HG02884 (cell line): Measurements from ENCODE around the gene GH1.
"Not testable (repeated sequence)": the region's sequence is repeated elsewhere in the genome, so short reads cannot be mapped to it uniquely, and the experiment has no call there.

Experiments used
- ATAC-seq: cut with Tn5 transposase; IDR thresholded peaks from one replicate; pipeline ENCODE4 v1.9.1; 2021; ENCODE audit warnings: mild to moderate bottlenecking, moderate library complexity; ENCODE audit not compliant: unreplicated experiment

Gene GH1

GRCh38 chr17:63928172-63928666, 9.6 kb upstream of the GH1 start:
- ATAC-seq: no peak

GRCh38 chr17:63927464-63928171, 9.0 kb upstream of the GH1 start:
- no peak for ATAC-seq

GRCh38 chr17:63926164-63926563, 7.5 kb upstream of the GH1 start:
- ATAC-seq: no peak

- ATAC-seq: no peak
Observed at GRCh38 chr17:63925615-63926014, 7.0 kb upstream of the GH1 start.

GRCh38 chr17:63922402-63922801, 3.8 kb upstream of the GH1 start:
- ATAC-seq: not testable (repeated sequence)

- ATAC-seq: not testable (repeated sequence)
Observed at GRCh38 chr17:63920779-63921178, 2.1 kb upstream of the GH1 start.

DNA sequence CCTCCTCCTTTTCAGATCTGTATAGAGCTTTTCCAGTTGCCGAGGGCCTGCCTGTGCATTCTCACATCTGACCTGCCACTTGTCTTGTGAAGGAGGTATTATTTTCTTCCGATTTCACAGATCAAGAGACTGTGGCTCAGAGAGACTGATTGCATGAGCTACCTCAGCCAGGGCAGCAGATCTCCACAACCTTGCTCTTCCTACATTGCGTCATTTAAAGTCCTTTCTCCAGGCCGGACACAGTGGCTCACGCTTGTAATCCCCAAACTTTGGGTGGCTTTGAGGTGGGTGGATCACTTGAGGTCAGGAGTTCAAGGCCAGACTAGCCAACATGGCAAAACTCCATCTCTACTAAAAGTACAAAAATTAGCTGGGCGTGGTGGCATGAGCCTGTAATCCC, 1.4 kb upstream of the GH1 start:
- ATAC-seq: not testable (repeated sequence)

- ATAC-seq: no peak
Observed at GRCh38 chr17:63919311-63919723, 678 bp upstream of the GH1 start.

GRCh38 chr17:63918305-63918704, 334 bp downstream of the GH1 start:
- no peak for ATAC-seq

DNA sequence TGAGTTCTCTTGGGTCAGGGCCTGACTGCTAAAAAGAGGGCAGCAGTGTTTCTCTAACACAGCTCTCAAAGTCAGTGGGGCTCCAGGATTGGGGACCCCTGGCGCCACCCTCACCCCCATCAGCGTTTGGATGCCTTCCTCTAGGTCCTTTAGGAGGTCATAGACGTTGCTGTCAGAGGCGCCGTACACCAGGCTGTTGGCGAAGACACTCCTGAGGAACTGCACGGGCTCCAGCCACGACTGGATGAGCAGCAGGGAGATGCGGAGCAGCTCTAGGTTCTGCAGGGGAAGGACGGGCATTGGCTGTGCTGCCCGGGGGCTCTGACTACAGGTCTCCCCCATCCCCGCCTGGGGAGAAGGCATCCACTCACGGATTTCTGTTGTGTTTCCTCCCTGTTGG, 993 bp downstream of the GH1 start:
- no peak for ATAC-seq

- ATAC-seq: not testable (repeated sequence)
Observed at GRCh38 chr17:63917206-63917605, 1.4 kb downstream of the GH1 start.

GRCh38 chr17:63916566-63917185, 2.0 kb downstream of the GH1 start:
- no peak for ATAC-seq

GRCh38 chr17:63915753-63916152, 2.9 kb downstream of the GH1 start:
- not testable (repeated sequence) for ATAC-seq

- no peak for ATAC-seq
Observed at GRCh38 chr17:63914471-63914870, 4.2 kb downstream of the GH1 start.

DNA sequence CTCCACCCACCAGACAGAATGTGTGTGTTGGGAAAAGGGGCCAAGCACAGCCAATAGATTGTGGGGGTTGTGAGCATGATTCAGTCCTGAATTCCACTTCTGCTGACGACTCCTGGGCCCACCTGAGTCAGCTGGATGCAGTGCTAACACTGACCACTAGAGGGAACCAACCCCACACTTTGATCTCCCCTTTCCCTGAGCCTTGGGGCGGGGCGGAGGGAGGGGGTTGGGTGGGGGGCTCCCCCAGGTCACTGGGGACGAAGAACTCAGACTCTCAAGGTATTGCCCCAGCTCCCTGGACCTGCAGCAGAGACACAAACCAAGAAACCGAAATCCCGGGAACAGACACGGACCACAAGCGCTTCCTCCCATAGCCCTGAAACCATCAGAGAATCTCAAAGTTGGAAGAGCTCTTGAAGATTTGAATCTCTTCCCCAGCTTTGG, 7.0 kb downstream of the GH1 start:
- no peak for ATAC-seq

- no peak for ATAC-seq
Observed at GRCh38 chr17:63911041-63911635, 7.5 kb downstream of the GH1 start, which contains the start of gene CSHL1. CSHL1 (minus strand) TSS chr17:63911258; CDS start chr17:63911196, 62 bp downstream.

DNA sequence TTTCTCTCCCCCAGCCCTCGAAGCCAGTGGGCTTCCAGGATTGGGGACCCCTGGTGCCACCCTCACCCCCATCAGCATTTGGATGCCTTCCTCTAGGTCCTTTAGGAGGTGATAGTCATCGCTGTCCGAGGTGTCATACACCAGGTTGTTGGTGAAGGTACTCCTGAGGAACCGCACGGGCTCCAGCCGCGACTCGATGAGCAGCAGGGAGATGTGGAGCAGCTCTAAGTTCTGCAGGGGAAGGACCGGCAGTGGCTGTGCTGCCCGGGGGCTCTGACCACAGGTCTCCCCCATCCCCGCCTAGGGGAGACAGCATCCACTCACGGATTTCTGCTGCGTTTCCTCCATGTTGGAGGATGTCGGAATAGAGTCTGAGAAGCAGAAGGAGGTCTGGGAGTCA, 8.5 kb downstream of the GH1 start:
- ATAC-seq: no peak

DNA sequence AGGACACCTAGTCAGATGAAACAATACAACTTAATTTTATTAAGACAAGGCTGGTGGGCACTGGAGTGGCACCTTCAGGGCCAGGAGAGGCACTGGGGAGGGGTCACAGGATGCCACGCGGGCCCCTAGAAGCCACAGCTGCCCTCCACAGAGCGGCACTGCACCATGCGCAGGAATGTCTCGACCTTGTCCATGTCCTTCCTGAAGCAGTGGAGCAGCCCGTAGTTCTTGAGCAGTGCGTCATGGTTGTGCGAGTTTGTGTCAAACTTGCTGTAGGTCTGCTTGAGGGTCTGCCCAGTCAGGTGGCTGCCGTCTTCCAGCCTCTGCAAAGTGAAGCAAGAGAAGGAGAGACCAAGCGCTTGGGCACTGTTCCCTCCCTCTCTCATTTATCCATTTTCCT, 9.1 kb downstream of the GH1 start:
- ATAC-seq: not testable (repeated sequence)

DNA sequence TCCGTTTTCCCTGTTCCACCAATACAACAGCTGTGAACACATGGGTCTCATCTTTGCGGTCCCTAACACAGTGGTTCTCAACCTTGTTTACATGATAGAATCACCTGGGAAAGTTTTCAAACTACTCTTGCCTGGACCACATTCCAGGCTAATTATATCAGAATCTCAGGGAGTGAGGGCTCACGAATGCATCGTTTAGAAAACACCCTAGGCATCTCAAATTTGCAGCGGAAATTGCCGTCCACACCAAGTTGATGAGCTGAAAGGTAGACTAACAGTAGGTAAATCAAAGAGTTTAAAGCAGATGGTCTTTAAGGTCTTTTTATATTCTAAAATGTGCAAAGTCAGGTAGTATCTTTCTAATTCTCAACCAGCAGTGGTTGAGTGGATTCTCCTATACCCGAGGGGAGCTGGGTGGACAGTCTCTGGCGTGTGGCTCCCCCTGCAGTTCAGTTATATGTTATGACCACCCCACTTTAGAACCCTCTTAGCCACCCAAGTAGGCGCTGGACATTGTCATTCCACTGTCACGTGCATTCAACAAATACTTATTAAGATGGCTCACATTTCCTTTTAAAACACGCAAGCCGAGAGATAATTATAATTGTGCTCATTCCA, 11.4 kb downstream of the GH1 start:
- ATAC-seq: not testable (repeated sequence)

- ATAC-seq: not testable (repeated sequence)
Observed at GRCh38 chr17:63904796-63905195, 13.8 kb downstream of the GH1 start.

DNA sequence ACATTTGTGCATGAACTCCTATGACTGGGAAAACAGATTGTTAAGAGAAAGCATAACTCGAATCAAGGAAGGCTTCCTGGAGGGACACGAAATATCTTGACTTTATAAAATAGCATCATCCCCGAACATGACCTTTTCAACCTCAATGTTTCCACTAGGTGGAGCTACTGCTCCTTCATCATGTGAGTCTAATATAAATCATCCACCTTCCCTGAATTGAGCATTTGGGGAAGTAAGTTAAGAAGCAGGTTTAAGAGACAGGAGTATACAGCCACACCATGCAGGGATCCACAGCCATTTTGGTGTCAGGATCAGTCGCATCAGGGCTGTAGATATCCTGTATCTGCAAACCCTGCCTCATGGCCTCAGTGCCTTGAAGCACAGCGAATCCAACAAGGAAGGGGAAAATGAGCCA, 14.8 kb downstream of the GH1 start:
- ATAC-seq: not testable (repeated sequence)
